Natural killer cell treated with Interleukin-12 subunit alpha and Interleukin-12 subunit beta and Interleukin-15 and Interleukin-18, amount 100 ng/mL, for 72 hours (primary cell): ENCODE results near the gene MRPL39. TPM values are rescaled to one million over a fixed set of nuclear protein-coding genes. Genes with fewer than 3 reads are reported as not detected.

Experiments used
- total RNA-seq, 2 donors: library from RNA; stranded (reverse); gene quantifications; one replicate each; pipeline ENCODE4 v1.2.3, GENCODE V29; 2022

MRPL39 gene
- total RNA-seq, 2 donors from 2014 or later = 40.6 to 46.1 TPM

Other genes with a start within 250 kb of the MRPL39 start
- under 1 TPM; 0.45 to 0.50 TPM for gene JAM2, start 31.8 kb upstream of the MRPL39 start, total RNA-seq
- 100 to 1,000 TPM in 1 of 2 donors, 10 to 100 TPM in 1; 52.1 to 124 TPM for gene ATP5PF, start 127.4 kb upstream of the MRPL39 start, total RNA-seq
- gene GABPA, start 127.5 kb upstream of the MRPL39 start, total RNA-seq = 10 to 100 TPM; 23.5 to 23.6 TPM